ENCODE results near the gene DHPS. TPM values are rescaled to one million over a fixed set of nuclear protein-coding genes. Genes with fewer than 3 reads are reported as not detected.

DHPS gene
- total and polyA plus RNA-seq, 2 of the 13 experiments (the other 11 are each of a cell fraction or from before 2014, with no cell fraction given), result 43.3 to 84.3 TPM

GRCh38 chr19:12648088-12648487 lies 33.6 kb downstream of the DHPS start:
- H3K79me2 ChIP-seq (ENCODE audit: insufficient read depth, low read length), result no peaks in the 10 kb centered on the region
- WGBS (ENCODE audit: low lambda C conversion rate), result 95% methylated on average over 15 of the region's 29 CpGs
- TF ChIP-seq BCL6 (CRISPR knock-in tag; IDR thresholded peaks at IDR 0.05) (no peak), MEIS2 (CRISPR knock-in tag; IDR thresholded peaks at IDR 0.05) (no peak), SRSF1 (optimal IDR thresholded peaks at IDR 0.05; ENCODE audit: low read depth, low read length) (no peak), ZC3H13 (CRISPR knock-in tag; IDR thresholded peaks at IDR 0.05) (no peak), MTF1 (CRISPR knock-in tag; IDR thresholded peaks at IDR 0.05) (no peak), TGIF2 (CRISPR knock-in tag; IDR thresholded peaks at IDR 0.05) (no peak), KMT2A (CRISPR knock-in tag; IDR thresholded peaks at IDR 0.05) (no peak), POGK (CRISPR knock-in tag; conservative IDR thresholded peaks at IDR 0.05) (no peak), ZC3H4 (CRISPR knock-in tag; IDR thresholded peaks at IDR 0.05; ENCODE audit: borderline replicate concordance) (no peak), ZBTB38 (CRISPR knock-in tag; IDR thresholded peaks at IDR 0.05) (0 out of 2 replicates have a peak, but pooled peaks have one; percentile 44), TRAFD1 (CRISPR knock-in tag; IDR thresholded peaks at IDR 0.05; ENCODE audit: borderline replicate concordance) (no peak), CTCF (CRISPR knock-in tag; IDR thresholded peaks at IDR 0.05) (peak; percentile 35; the same call in 1 of the 2 replicates), ZNF33A (CRISPR knock-in tag; IDR thresholded peaks at IDR 0.05; ENCODE audit: borderline replicate concordance) (no peak), ZNF432 (CRISPR knock-in tag; IDR thresholded peaks at IDR 0.05; ENCODE audit: borderline replicate concordance) (no peak), ZNF253 (CRISPR knock-in tag; IDR thresholded peaks at IDR 0.05; ENCODE audit: borderline replicate concordance) (no peak), XBP1 (CRISPR knock-in tag; IDR thresholded peaks at IDR 0.05) (no peak), ZBTB33 (CRISPR knock-in tag; IDR thresholded peaks at IDR 0.05) (peak; percentile 92), CBFB (CRISPR knock-in tag; IDR thresholded peaks at IDR 0.05) (no peak)
- ChIA-PET POLR2A (no interaction called here), CTCF (ENCODE audit: low intra/inter-chr PET ratio, low total read pairs) (no interaction called here)
- in situ Hi-C loops (cut with HindIII; ENCODE audit: extremely low pct_ligation_motif_present, low pct_unique_long_range_greater_than_20kb), result no loop called here
- no peak overlapping the region for H3K4me2 ChIP-seq (ENCODE audit: low read depth, low read length)
- BruUV-seq (replicated peaks), result no TSS peak
- no peak overlapping the region for H3K9ac ChIP-seq (ENCODE audit: insufficient read depth, low read depth, low read length)
- ATAC-seq (peak; percentile 30), FAIRE-seq (no peak), DNase-seq (ENCODE audit: low spot score) (no peak)
- H3K4me1 ChIP-seq (ENCODE audit: insufficient read depth, low read length), result no peaks in the 10 kb centered on the region
- no peaks in the 10 kb centered on the region for H3K27me3 ChIP-seq (ENCODE audit: control insufficient read depth in 1 of 2, insufficient read depth in 2 of 2, low read length in 2 of 2)
- no peaks in the 10 kb centered on the region for H3K9me3 ChIP-seq (ENCODE audit: low read length)
- H3K27ac ChIP-seq (ENCODE audit: extremely low read length, insufficient read depth, low read length), result no peak overlapping the region
- H3K36me3 ChIP-seq (replicated peaks in 1 of 2; ENCODE audit: control insufficient read depth in 1 of 2, insufficient read depth in 2 of 2, low read length in 2 of 2), result no peaks in the 10 kb centered on the region
- H4K20me1 ChIP-seq (ENCODE audit: insufficient read depth, low read length), result no peaks in the 10 kb centered on the region
- intact Hi-C loops (cut with micrococcal nuclease; ENCODE audit: unreplicated experiment), result no loop called here
- no peak overlapping the region for H3K4me3 ChIP-seq (replicated peaks in 1 of 3; ENCODE audit: insufficient read depth in 1 of 3, low read depth in 2 of 3, low read length in 3 of 3)
- H2AFZ ChIP-seq (ENCODE audit: low read length), result no peak overlapping the region
